Thoracic aorta (tissue), 2 donors: ENCODE results near the gene ZDHHC11B. TPM values are rescaled to one million over a fixed set of nuclear protein-coding genes. Genes with fewer than 3 reads are reported as not detected.

ENCODE experiments used
- ATAC-seq: fragments of 150-250 bp; one replicate; pipeline ENCODE4 v1.8.0; 2017; ENCODE audit warnings: low read depth; ENCODE audit not compliant: insufficient number of reproducible peaks, low FRiP score
- DNase-seq: peaks from one replicate; pipeline ENCODE4 v3.0.0-alpha.2; 2020; ENCODE audit warnings: low spot score
- H3K27ac ChIP-seq, 2 donors: fragments of 200-600 bp; sonication (generic); 1 replicate in 1 of 2; 2 replicates in 1 of 2; pipeline ENCODE4 v1.5.1; 2016; ENCODE audit warnings: mild to moderate bottlenecking in 2 of 2, moderate library complexity in 2 of 2
- H3K27me3 ChIP-seq: fragments of 200-600 bp; sonication (generic); replicated peaks from 2 replicates; pipeline ENCODE4 v1.6.0; 2016; ENCODE audit warnings: mild to moderate bottlenecking; ENCODE audit not compliant: insufficient read depth
- H3K36me3 ChIP-seq: fragments of 200-600 bp; sonication (generic); one replicate; pipeline ENCODE4 v1.5.1; 2016
- H3K4me1 ChIP-seq, 2 donors: fragments of 200-600 bp; sonication (generic); 1 replicate in 1 of 2; 2 replicates in 1 of 2; pipeline versions ENCODE4 v1.5.1 to v1.6.0; 2016; ENCODE audit warnings: low read depth in 2 of 2, mild to moderate bottlenecking in 1 of 2; ENCODE audit not compliant: control insufficient read depth in 1 of 2
- H3K4me3 ChIP-seq: fragments of 200-600 bp; sonication (generic); 2 replicates; pipeline ENCODE4 v1.5.1; 2016; ENCODE audit warnings: mild to moderate bottlenecking
- H3K9me3 ChIP-seq: fragments of 200-600 bp; sonication (generic); 2 replicates; pipeline ENCODE4 v1.5.1; 2016
- total RNA-seq, 2 donors: library from RNA; depleted of rRNA; stranded (reverse); fragments of >200 nt; gene quantifications; one replicate each; pipeline versions ENCODE4 v1.1.0 to v1.2.3, GENCODE V29; 2016
- TF ChIP-seq, protein P1 (sequence below): fragments of 200-600 bp; sonication (generic); IDR thresholded peaks from one replicate; pipeline ENCODE4 v1.5.1; 2019; ENCODE audit warnings: antibody characterized with exemption

The ZDHHC11B gene
- total RNA-seq, 2 donors from 2014 or later = 1.8 to 8.7 TPM

GRCh38 chr5:677131-678101 lies 107.1 kb downstream of the ZDHHC11B start:
- DNase-seq = no peak

DNA sequence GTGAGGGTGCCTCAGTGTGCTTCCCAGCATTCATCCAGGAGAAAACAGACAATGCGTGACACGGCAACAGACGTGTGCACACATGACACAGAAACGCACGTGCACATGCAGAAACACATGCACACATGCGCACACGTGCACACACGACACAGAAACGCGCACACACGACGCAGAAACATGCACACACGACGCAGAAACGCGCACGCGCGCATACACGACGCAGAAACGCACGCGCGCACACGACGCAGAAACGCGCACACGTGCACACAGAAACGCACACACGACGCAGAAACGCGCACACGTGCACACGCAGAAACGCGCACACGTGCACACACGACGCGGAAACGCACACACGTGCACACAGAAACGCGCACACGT lies 107.8 kb downstream of the ZDHHC11B start:
- ATAC-seq = no peak
- Histone ChIP-seq H3K9me3 (no peaks in the 10 kb centered on the region), H3K27me3 (no peaks in the 10 kb centered on the region), H3K4me3 (no peak overlapping the region), H3K4me1 (peaks cover 28 to 33% of the 10 kb centered on the region in 2 donors), H3K27ac (no peak overlapping the region), H3K36me3 (no peaks in the 10 kb centered on the region)
- TF ChIP-seq, protein P1, sequence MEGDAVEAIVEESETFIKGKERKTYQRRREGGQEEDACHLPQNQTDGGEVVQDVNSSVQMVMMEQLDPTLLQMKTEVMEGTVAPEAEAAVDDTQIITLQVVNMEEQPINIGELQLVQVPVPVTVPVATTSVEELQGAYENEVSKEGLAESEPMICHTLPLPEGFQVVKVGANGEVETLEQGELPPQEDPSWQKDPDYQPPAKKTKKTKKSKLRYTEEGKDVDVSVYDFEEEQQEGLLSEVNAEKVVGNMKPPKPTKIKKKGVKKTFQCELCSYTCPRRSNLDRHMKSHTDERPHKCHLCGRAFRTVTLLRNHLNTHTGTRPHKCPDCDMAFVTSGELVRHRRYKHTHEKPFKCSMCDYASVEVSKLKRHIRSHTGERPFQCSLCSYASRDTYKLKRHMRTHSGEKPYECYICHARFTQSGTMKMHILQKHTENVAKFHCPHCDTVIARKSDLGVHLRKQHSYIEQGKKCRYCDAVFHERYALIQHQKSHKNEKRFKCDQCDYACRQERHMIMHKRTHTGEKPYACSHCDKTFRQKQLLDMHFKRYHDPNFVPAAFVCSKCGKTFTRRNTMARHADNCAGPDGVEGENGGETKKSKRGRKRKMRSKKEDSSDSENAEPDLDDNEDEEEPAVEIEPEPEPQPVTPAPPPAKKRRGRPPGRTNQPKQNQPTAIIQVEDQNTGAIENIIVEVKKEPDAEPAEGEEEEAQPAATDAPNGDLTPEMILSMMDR = no peak
- DNase-seq = no peak

More at GRCh38 chr5:677131-678101, 107.1 kb downstream of the ZDHHC11B start:
- Histone ChIP-seq H3K9me3 (no peaks in the 10 kb centered on the region), H3K4me3 (no peak overlapping the region), H3K27me3 (no peaks in the 10 kb centered on the region), H3K27ac (no peak overlapping the region), H3K36me3 (no peaks in the 10 kb centered on the region), H3K4me1 (peaks cover 21 to 26% of the 10 kb centered on the region in 2 donors)
- no peak for ATAC-seq
- TF ChIP-seq, protein P1 = no peak

DNA sequence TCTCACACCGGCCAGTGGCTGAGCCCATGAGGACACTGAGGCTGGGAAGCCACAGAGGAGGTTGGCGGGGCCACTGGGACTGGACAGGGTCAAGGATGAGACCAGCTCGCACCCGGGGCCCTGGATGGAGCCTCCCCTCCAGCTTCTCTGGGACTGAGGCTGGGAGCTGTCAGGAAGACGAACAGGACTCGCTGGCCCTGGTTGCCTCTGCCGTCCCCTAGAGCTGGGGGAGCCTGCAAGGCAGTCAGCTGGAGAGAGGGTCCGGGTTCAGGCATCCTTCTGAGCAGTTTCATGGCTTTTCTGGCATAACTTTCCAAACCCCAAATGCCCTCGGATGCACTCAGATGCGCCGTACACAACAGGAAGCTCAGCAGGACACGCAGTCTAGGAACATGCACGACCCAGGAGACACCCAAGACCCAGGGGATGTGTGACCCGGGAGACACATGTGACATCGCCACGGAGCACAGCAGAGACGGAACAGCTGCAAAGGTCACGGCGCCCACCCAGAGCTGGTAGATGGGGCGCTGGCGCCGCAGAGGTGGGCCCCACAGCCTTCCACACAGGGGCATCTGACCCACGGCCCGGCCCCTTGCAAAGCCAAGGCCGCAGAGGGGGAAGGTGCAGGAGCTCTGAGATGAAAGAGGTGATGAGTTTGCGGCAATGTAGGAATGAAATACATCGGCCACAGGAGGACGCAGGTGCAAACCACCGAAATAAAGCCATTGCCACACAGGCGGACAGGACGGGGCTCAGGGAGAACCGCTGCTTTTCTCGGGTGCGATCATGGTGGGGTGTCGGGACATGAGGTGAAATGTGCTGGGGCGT lies 108.4 kb downstream of the ZDHHC11B start:
- peaks cover 28 to 38% of the 10 kb centered on the region in 2 donors for H3K4me1 ChIP-seq

GRCh38 chr5:675111-675870 lies 109.2 kb downstream of the ZDHHC11B start:
- Histone ChIP-seq H3K27me3 (no peaks in the 10 kb centered on the region), H3K9me3 (no peaks in the 10 kb centered on the region), H3K4me1 (peaks cover 28 to 38% of the 10 kb centered on the region in 2 donors), H3K4me3 (no peak overlapping the region), H3K27ac (no peak overlapping the region), H3K36me3 (no peaks in the 10 kb centered on the region)
- ATAC-seq (no peak), DNase-seq (no peak)
- TF ChIP-seq, protein P1 = no peak

More for the DNA sequence above, 108.4 kb downstream of the ZDHHC11B start:
- H3K36me3 ChIP-seq = no peaks in the 10 kb centered on the region
- no peak overlapping the region for H3K4me3 ChIP-seq
- no peaks in the 10 kb centered on the region for H3K9me3 ChIP-seq
- TF ChIP-seq, protein P1 = no peak
- ATAC-seq = no peak
- H3K27ac ChIP-seq = no peak overlapping the region
- H3K27me3 ChIP-seq = no peaks in the 10 kb centered on the region
- DNase-seq = no peak
